ENCODE data around the gene CHGA.

The CHGA gene

GRCh38 chr14:92942136-92942535 lies 19.2 kb downstream of the CHGA start:
- no peak overlapping the region for H3K27ac ChIP-seq
- TF ChIP-seq ZFX (IDR thresholded peaks at IDR 0.05; ENCODE audit: borderline replicate concordance) (no peak), CTCF (IDR thresholded peaks at IDR 0.05) (no peak)

- TF ChIP-seq ZFX (IDR thresholded peaks at IDR 0.05; ENCODE audit: borderline replicate concordance): no peak
- TF ChIP-seq CTCF (IDR thresholded peaks at IDR 0.05): no peak
- no peak overlapping the region for H3K27ac ChIP-seq
Observed at GRCh38 chr14:92942576-92942975, 19.6 kb downstream of the CHGA start.

- TF ChIP-seq ZFX (IDR thresholded peaks at IDR 0.05; ENCODE audit: borderline replicate concordance) (no peak), CTCF (IDR thresholded peaks at IDR 0.05) (no peak)
- no peak overlapping the region for H3K27ac ChIP-seq
Observed at GRCh38 chr14:92942976-92943710, 20.2 kb downstream of the CHGA start.

GRCh38 chr14:92943855-92944570 lies 21.1 kb downstream of the CHGA start:
- H3K27ac ChIP-seq: no peak overlapping the region
- TF ChIP-seq ZFX (IDR thresholded peaks at IDR 0.05; ENCODE audit: borderline replicate concordance) (no peak), CTCF (IDR thresholded peaks at IDR 0.05) (no peak)

GRCh38 chr14:92944976-92945375 lies 22.0 kb downstream of the CHGA start:
- H3K27ac ChIP-seq: no peak overlapping the region
- TF ChIP-seq CTCF (IDR thresholded peaks at IDR 0.05) (no peak), ZFX (IDR thresholded peaks at IDR 0.05; ENCODE audit: borderline replicate concordance) (no peak)

- no peak overlapping the region for H3K27ac ChIP-seq
- TF ChIP-seq CTCF (IDR thresholded peaks at IDR 0.05): no peak
- TF ChIP-seq ZFX (IDR thresholded peaks at IDR 0.05; ENCODE audit: borderline replicate concordance): no peak
Observed at GRCh38 chr14:92945544-92945943, 22.6 kb downstream of the CHGA start.
